Endodermal cell (in vitro differentiated cells): ENCODE results near the gene CFAP54. TPM values are rescaled to one million over a fixed set of nuclear protein-coding genes. Genes with fewer than 3 reads are reported as not detected.
A peak's percentile ranks its signal among the peaks of the same experiment; 100 is the strongest.

Experiments used
- DNase-seq: peaks from one replicate; pipeline ENCODE4 v3.0.0-alpha.2; 2017
- H3K27ac ChIP-seq: 2 replicates; pipeline ENCODE4 v1.5.1; 2013; ENCODE audit warnings: mild to moderate bottlenecking, low read depth, low read length, moderate library complexity
- H3K27me3 ChIP-seq: 2 replicates; pipeline ENCODE4 v1.6.1; 2013; ENCODE audit warnings: mild to moderate bottlenecking, low read length, moderate library complexity; ENCODE audit not compliant: insufficient read depth, control insufficient read depth, poor library complexity, severe bottlenecking
- H3K36me3 ChIP-seq: 2 replicates; pipeline ENCODE4 v1.7.0; 2013; ENCODE audit warnings: mild to moderate bottlenecking, low read length, moderate library complexity; ENCODE audit not compliant: control insufficient read depth, insufficient read depth
- H3K4me1 ChIP-seq: one replicate; pipeline ENCODE4 v1.7.0; 2013; ENCODE audit warnings: low read length; ENCODE audit not compliant: control insufficient read depth, insufficient read depth
- H3K4me3 ChIP-seq: 2 replicates; pipeline ENCODE4 v1.5.1; 2013; ENCODE audit warnings: mild to moderate bottlenecking, low read length, moderate library complexity
- H3K9ac ChIP-seq: 2 replicates; pipeline ENCODE4 v1.6.1; 2013; ENCODE audit warnings: mild to moderate bottlenecking, low read length, moderate library complexity; ENCODE audit not compliant: poor library complexity, severe bottlenecking; ENCODE audit errors: extremely low read depth
- H3K9me3 ChIP-seq: 2 replicates; pipeline ENCODE4 v1.6.1; 2013; ENCODE audit warnings: mild to moderate bottlenecking, low read length, moderate library complexity; ENCODE audit not compliant: control insufficient read depth
- H3K27ac Mint-ChIP-seq: 2 replicates; pipeline ENCODE4 v1.8.0; 2020; ENCODE audit warnings: mixed read lengths
- H3K27me3 Mint-ChIP-seq: 2 replicates; pipeline ENCODE4 v1.8.0; 2021; ENCODE audit warnings: mild to moderate bottlenecking, mixed read lengths; ENCODE audit not compliant: insufficient read depth
- H3K36me3 Mint-ChIP-seq: 2 replicates; pipeline ENCODE4 v1.8.0; 2020; ENCODE audit warnings: low read depth, mixed read lengths
- H3K4me1 Mint-ChIP-seq: 2 replicates; pipeline ENCODE4 v1.8.0; 2020; ENCODE audit warnings: mixed read lengths
- H3K4me3 Mint-ChIP-seq: 2 replicates; pipeline ENCODE4 v1.8.0; 2020; ENCODE audit warnings: mild to moderate bottlenecking, moderate library complexity, mixed read lengths
- H3K9me3 Mint-ChIP-seq: 2 replicates; pipeline ENCODE4 v1.8.0; 2020; ENCODE audit warnings: mild to moderate bottlenecking, mixed read lengths
- CTCF ChIP-seq: fragments of 200-600 bp; sonication (generic); conservative IDR thresholded peaks from 2 replicates; pipeline ENCODE4 v1.5.0; 2021; ENCODE audit warnings: antibody characterized with exemption, mild to moderate bottlenecking
- WGBS, 2 experiments: methylation state at CpG; one replicate each; pipeline versions ENCODE4 v1.1.5 to v1.1.7; 2013; ENCODE audit warnings: missing lambda C conversion rate in 2 of 2, mixed read lengths in 1 of 2; ENCODE audit not compliant: insufficient coverage in 1 of 2, insufficient read length in 1 of 2; 5-methylcytosine and 5-hydroxymethylcytosine counted together
- total RNA-seq, 2 donors: library from RNA; stranded (reverse); fragmentation: NEBNext Ultra II Directional in 1 of 2; extraction: Animal tissue kit (Norgen Biotek cat#: 25700) in 1 of 2; gene quantifications; 2 replicates in 1 of 2; 3 replicates in 1 of 2; pipeline ENCODE4 v1.2.1, GENCODE V29; 2021

The CFAP54 gene
- total RNA-seq, 2 donors from 2014 or later, result 1.5 to 1.7 TPM

DNA sequence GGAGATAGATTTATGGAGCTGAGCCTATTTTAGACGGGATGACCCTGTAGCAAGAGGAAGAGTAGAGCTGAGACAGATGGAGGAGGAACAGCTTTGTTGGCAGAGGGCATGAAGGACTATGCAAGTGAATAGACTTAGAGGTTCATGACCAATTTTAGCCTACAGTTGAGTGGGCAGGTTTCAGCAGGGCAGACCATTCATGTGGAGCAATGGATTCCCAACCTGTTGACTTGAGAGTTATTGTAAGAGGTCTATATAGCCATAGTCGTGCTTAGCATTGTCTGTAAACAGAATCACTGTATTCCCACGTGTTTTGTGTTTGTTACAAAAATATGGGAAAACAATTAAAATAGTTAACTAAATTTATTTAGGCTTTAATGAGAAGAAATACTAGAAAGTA, 116.8 kb downstream of the CFAP54 start:
- H3K27ac Mint-ChIP-seq, result no peak overlapping the region
- Histone ChIP-seq H3K36me3 (no peaks in the 10 kb centered on the region), H3K4me1 (no peaks in the 10 kb centered on the region), H3K4me3 (no peak overlapping the region), H3K27me3 (no peaks in the 10 kb centered on the region), H3K9ac (no peak overlapping the region), H3K9me3 (peaks cover 8% of the 10 kb centered on the region), H3K27ac (no peak overlapping the region)
- TF ChIP-seq CTCF, result no peak
- H3K4me1 Mint-ChIP-seq, result no peaks in the 10 kb centered on the region
- WGBS, 2 experiments, result 86 to 92% methylated on average over 2 to 3 of the region's 3 CpGs
- peaks cover 5% of the 10 kb centered on the region for H3K27me3 Mint-ChIP-seq
- H3K9me3 Mint-ChIP-seq, result peaks cover 17% of the 10 kb centered on the region
- no peak overlapping the region for H3K4me3 Mint-ChIP-seq
- H3K36me3 Mint-ChIP-seq, result no peaks in the 10 kb centered on the region
- DNase-seq, result no peak

- DNase-seq, result no peak
- H3K9ac ChIP-seq, result no peak overlapping the region
- H3K36me3 ChIP-seq, result no peaks in the 10 kb centered on the region
- peaks cover 22% of the 10 kb centered on the region for H3K9me3 Mint-ChIP-seq
- no peak overlapping the region for H3K4me3 ChIP-seq
- no peaks in the 10 kb centered on the region for H3K4me1 ChIP-seq
- no peak overlapping the region for H3K27ac Mint-ChIP-seq
- no peaks in the 10 kb centered on the region for H3K36me3 Mint-ChIP-seq
- 75 to 92% methylated on average over 3 to 4 of the region's 4 CpGs for WGBS, 2 experiments
- TF ChIP-seq CTCF, result no peak
- H3K27me3 Mint-ChIP-seq, result peaks cover 6% of the 10 kb centered on the region
- no peak overlapping the region for H3K27ac ChIP-seq
- H3K9me3 ChIP-seq, result peaks cover 8% of the 10 kb centered on the region
- H3K4me1 Mint-ChIP-seq, result no peaks in the 10 kb centered on the region
- no peaks in the 10 kb centered on the region for H3K27me3 ChIP-seq
- H3K4me3 Mint-ChIP-seq, result no peak overlapping the region
Observed at GRCh38 chr12:96606644-96607043, 117.3 kb downstream of the CFAP54 start.

GRCh38 chr12:96617178-96617577, 127.8 kb downstream of the CFAP54 start:
- no peaks in the 10 kb centered on the region for H3K9me3 ChIP-seq
- Mint-ChIP-seq H3K9me3 (peaks cover 6% of the 10 kb centered on the region), H3K4me1 (no peaks in the 10 kb centered on the region), H3K36me3 (no peaks in the 10 kb centered on the region), H3K27ac (no peak overlapping the region), H3K27me3 (peaks cover 6% of the 10 kb centered on the region), H3K4me3 (no peak overlapping the region)
- no peak overlapping the region for H3K4me3 ChIP-seq
- no peak overlapping the region for H3K9ac ChIP-seq
- H3K36me3 ChIP-seq, result no peaks in the 10 kb centered on the region
- no peaks in the 10 kb centered on the region for H3K4me1 ChIP-seq
- TF ChIP-seq CTCF, result peak; percentile 75
- no peak overlapping the region for H3K27ac ChIP-seq
- WGBS, 2 experiments, result 81 to 100% methylated on average over 1 to 2 of the region's 2 CpGs
- DNase-seq, result peak; percentile 64
- H3K27me3 ChIP-seq, result peaks cover 13% of the 10 kb centered on the region
